GM19395 (cell line): ENCODE measurements around the gene ABHD16A.

ENCODE experiments used
- ATAC-seq: cut with Tn5 transposase; IDR thresholded peaks from one replicate; pipeline ENCODE4 v1.9.1; 2021; ENCODE audit warnings: mild to moderate bottlenecking, moderate library complexity; ENCODE audit not compliant: unreplicated experiment

The ABHD16A gene

DNA sequence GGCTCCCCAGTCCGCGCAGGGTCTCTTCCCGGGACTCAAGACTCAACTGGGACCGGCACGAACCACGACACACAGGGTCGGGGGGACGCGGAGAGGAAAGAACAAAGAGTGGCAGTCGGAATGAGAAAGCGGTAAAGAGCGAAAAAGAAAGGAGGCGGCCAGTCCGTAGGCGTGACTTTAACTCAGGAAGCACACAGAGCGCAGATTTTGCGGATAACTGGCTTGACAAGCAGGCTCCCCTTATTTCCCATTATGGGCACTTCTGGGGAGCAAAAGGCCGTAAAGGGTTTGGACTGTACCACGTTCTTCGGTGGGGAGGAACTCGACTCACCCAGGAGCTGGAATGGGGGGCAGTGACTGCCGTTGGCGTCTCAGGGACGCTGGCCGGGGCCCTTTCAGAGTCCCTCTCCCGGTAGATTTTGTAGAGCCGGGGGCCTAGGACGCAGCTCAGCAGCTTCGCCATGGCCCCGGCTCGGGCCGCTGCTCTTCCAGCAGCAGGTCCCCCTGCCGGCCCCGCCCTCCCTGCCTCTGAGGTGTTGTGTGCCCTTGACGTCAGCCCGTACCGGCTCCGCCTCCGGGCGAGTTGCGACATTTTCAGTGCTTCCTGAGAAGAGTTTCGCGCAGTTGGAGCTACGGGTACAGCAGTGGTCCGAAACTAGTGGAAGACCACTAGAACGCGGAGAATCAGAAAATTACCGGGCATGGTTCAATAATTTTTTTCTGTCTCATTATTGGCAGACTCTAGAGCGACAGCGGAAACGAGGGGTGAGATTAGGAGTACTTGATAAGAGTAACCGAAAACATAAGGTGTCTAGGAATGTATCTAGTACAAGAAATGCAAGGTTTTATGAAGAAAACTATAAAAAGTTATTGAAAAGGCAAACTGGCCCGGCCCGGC, at the start of gene ABHD16A:
Gene ABHD16A (minus strand): TSS at position 506 of the 898 bp plus-strand sequence. CDS start 43 bp downstream, at position 463.
- peak; percentile 87 for ATAC-seq

GRCh38 chr6:31752739-31753319, 49.7 kb upstream of the ABHD16A start:
- no peak for ATAC-seq

DNA sequence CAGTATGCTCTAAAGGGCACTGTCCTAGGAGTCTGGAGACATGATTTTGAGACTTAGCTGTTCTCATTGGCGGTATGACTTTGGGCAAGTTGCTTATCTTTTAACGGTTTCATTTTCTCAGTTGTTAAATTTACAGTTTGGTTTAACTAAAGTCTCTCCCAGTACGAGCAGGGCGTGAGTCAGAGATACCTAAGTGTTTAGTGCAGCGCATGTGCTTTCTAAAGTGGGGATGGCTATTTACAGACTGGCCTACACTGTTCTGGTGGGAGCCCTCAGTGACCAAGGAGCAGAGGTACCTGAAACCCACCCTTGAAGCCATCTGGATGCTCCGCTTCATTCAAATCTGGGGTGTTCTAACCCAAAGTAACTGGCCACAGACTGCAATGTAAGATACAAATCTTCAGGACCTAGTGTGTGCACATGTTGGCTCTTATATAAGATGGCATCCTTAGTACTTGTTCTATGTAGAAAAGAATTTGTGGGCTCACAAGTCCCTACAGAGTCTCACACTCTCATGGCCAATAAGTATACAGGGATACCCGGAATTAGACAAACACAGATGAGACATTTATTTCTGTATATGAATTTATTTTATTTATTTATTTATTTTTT, 47.4 kb upstream of the ABHD16A start:
- ATAC-seq = no peak

DNA sequence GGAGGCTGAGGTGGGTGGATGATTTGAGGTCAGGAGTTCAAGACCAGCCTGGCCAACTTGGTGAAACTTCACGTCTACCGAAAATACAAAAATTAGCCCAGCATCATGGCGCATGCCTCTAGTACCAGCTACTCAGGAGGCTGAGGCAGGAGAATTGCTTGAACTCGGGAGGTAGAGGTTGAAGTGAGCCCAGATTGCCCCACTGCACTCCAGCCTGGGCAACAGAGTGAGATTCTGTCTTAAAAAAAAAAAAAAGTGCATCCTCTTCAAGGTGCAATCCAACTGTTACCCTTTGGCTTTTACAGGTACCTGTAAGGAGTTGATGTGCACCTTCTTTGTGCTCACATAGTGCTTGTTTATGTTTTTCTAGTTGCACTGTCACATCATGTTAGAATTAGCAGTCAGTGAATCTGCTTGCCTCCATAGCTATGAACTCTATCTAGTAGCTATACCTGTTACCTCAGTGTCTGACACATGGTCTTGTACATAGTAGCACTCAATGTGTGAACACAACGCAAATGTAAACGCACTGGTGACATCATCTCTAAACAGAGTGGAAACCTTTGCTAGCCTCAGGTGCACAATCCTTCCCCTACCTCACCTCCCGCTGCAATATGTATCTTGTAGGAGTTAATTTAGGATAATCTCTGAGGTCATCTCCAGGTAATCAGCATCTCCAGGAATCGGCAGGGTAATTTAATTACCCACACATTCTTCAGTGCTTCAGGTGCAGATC, 46.3 kb upstream of the ABHD16A start:
- ATAC-seq = no peak

- no peak for ATAC-seq
Observed at GRCh38 chr6:31744422-31744821, 41.3 kb upstream of the ABHD16A start.

- no peak for ATAC-seq
Observed at GRCh38 chr6:31742894-31743293, 39.8 kb upstream of the ABHD16A start.

GRCh38 chr6:31741815-31742214, 38.7 kb upstream of the ABHD16A start:
- no peak for ATAC-seq

DNA sequence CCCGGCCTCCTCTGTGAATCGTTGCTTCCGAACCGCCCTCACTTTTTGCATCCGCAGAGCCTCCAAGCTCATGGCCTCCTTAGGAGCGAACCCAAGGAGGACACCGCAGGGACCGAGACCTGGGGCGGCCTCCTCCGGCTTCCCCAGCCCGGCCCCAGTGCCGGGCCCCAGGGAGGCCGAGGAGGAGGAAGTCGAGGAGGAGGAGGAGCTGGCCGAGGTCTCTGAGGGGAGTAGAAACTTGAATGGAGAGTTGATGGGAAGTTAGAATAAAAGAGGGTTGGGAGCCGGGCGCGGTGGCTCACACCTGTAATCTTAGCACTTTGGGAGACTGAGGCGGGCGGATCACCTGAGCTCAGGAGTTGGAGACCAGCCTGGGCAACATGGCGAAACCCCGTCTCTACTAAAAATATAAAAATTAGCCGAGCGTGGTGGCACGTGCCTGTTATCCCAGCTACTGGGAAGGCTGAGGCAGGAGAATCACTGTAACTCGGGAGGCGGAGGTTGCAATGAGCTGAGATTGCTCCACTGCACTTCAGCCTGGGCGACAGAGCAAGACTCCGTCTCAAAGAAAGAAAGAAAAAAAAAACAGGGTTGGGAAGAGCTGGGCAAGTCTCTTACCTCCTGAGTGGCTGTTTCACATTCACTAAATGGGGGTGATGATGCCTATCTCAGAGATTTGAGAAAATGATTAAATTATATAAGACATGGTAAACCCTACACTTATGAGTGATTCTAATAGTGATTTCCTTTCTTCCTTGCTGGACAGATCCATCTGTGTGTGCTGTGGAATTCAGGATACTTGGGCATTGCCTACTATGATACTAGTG, 37.5 kb upstream of the ABHD16A start:
- no peak for ATAC-seq

DNA sequence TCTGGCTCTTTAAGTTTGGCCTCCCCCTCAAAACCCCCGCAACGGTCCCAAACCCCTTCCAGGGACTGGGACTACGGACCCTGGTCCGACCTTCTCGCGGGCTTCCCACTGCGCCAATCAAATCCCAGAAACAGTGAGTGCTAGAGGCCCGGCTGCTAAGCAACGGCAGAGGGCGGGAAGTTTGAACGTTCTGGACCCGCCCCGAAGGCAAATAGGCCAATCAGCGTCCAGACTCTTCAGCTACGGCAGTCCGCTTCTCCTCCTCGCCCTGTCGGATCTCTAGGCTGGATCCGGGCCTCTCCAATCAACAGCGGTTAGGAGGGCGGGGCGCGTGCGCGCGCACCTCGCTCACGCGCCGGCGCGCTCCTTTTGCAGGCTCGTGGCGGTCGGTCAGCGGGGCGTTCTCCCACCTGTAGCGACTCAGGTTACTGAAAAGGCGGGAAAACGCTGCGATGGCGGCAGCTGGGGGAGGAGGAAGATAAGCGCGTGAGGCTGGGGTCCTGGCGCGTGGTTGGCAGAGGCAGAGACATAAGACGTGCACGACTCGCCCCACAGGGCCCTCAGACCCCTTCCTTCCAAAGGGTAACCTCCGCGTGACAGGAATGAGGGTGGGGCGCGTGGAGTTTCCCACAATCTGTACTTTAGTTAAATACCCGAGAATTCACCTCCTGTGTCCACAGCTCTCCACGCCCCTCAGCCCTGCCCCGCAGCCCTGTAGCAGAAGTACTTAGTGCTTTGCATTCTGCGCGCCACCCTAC, 36.7 kb upstream of the ABHD16A start, which contains the start of gene MSH5:
Gene MSH5 (plus strand): TSS at position 367 of the 758 bp plus-strand sequence. CDS start 462 bp downstream, outside the sequence.
- ATAC-seq = peak; percentile 75

DNA sequence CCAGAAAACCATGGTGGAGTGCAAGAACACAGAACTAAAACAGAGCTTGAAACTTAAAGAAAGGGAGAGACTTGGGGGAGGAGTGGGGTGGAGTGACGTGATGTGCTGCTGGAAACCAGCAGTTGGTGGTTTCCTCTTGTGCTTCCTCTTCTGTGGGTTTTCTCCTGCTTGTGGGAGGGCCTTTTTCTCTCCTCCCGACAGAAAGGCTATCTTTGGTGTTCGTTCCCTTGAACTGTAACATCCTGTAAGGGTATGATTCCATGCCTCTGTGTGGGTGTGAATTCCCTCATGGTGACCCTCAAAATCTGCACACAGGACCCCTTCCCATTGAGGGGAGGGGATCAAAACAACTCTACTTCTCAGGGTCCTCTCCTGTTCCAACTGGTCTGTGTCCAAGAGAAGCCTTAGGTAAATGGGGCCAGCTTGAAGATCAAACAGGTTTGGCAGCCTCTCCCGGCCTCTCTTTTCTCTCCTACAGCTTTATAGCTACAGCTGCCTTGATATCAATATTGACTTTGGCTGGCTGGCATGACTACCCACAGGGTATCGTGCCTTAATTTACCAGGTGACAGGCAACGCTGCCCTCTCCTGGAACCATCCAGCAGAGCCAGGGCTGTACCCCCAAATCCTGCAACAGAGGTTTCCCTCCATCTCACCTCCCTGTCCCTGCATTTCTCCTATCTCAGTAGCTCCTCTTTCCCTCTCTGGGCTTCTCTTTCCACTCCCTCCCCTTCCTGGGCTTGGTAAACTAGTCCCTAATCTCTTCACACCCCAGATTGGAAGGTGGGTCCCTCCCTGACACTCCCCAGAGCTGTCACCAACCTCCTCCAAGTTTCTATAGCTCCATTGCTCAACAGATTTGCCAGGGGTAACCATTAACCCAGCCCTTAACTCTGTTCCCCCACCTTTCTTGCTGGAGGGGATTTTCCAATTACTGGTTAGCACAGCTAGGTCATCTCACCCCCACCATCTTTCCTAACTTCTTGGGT, 35.2 kb upstream of the ABHD16A start:
- ATAC-seq = no peak

DNA sequence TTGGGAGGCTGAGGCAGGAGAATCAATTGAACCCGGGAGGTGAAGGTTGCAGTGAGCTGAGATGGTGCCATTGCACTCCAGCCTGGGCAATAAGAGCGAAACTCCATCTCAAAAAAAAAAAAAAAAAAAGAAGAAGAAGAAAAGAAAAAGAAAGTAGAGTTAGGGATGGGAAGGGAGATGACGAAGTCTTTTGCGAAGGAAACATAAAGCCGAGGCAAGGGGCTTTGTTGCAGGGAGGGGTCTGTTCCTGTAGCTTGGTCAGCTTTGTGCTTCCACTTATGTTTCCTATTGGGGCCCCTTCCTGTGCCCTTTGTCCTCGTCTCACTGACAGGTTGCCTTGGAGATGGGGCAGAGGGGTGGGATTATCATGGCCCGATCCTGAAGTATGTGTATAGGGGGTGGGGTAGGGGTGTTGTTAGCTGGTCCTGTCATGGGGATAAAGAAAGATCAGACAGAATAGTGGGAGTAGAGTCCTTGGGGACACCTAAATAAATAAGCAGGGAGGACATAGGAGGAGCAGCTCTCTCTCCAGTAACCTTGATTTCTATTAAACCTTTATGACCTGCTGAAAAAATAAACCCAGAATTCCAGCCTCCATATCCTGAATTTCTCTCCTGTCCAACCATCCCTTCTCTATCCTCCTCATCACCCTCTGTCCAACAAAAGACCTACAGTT, 34.3 kb upstream of the ABHD16A start:
- no peak for ATAC-seq

- no peak for ATAC-seq
Observed at GRCh38 chr6:31736768-31737314, 33.7 kb upstream of the ABHD16A start.

DNA sequence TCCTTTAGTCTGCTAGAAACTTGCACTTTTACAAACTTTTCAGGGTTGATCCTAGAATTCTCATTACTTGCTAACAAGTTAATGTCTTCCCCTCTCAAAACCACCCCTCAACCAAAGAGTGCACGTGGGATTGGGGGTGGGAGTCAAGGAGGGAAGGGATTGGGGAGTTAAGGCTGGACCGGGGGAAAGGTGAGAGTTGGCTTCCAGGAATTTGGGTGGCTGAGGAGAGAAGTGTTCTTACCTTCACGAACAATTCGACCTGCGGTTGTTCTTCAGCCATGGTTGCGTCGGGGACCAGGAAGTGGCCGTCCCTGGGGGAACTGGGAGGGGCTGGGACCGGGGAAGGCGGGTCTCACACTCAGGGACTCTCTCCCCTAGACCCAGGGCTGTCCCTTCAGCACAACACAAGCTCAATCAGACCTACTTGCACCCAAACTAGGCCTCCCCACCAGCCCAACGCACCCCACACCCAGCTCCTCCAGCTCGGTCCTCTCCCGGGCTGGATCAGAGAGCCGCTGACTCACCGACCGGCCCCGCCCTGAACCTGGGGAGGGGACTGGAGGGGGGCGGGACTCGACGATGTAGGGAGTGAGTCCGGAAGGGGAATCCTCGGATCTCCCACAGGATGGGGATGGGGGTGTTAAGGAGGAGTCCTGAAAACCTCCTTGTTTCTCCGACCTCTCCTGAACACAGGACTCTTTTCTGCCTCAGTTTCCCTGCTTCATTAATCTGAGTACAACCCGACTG, 33.1 kb upstream of the ABHD16A start, which contains the start of gene CLIC1:
Gene CLIC1 (minus strand): TSS at position 510 of the 747 bp plus-strand sequence. CDS start 230 bp downstream, at position 280.
- ATAC-seq = peak; percentile 25

DNA sequence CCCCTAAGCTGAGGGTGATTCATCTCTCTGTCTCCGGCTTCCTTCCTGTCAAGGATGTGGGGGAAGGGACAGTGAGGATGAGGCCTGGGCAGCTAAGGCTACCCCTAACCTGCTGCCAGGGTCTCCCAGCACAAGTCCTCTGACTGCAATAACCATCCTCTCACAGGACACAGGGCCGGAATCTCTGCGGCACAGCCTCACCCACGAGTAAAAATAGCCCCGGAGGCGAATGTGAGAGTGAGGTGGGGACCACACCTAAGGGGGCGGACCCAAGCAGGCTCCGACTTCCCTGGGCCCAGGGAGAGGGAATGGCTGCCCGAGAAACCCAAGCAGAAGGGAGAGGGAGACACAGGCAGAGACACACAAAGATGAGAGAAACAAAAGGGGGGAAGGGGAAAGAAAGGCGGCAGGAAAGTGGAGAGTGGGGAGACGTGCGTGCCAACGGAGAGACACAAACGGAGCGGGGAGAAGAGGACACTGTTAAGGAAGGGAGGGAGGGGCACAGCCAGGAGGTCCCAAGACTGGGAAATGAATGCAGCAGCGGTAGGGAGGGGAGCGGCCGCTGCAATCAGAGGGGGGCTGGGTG, 31.8 kb upstream of the ABHD16A start:
- no peak for ATAC-seq

DNA sequence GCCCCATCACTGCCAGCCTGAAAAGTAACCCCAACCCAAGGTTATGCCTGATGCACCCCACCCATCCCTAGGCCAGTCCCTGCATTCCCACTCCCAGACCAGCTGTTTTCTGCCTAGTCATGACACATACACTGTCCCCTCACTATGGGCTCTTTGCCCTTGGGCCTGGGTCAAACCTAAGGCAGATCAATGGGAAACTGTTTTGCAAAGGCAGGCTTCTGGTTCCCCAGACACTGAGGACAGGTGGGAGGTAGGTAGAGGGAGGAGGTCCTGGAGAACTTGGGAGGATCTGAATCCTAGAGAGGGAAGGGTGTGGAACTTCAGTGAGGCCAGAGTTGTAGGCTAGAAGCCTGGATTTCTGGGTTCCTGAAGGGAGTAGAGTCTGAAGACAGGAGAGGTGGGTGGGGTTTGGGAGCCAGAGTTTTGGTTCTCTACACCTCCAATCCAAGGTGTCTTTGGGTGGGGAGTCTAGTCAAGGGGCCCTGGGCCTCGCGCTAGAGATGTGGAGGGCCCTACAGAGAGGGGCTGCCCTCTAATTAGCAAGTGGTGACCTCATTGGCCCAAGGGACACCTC, 31.2 kb upstream of the ABHD16A start:
- no peak for ATAC-seq

GRCh38 chr6:31733734-31734133, 30.6 kb upstream of the ABHD16A start:
- no peak for ATAC-seq
